Epidermal melanocyte (primary cell): ENCODE data around the gene IFRD1.

Source experiments
- DNase-seq: peaks from one replicate; pipeline ENCODE4 v3.0.0; 2011; ENCODE audit warnings: low spot score; ENCODE audit not compliant: insufficient read length

Gene IFRD1

DNA sequence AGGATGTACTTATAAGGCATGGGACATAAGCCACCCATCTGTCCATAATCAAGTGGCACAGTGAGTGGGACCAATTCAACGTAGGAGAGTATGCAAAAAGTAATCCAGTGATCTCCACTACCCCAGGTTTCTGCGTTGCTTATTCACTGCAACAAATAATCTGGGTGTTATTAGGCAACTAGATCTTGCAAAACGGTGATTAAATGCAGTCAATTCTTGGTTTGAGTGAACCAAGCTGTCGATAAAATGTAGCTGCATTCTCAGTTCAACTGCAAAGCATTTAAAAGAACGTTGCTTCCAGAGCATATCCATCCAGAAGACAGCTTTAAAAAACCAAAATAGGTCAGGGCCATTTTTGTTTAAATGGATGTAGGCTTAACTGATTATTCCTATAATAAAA lies 35.5 kb downstream of the IFRD1 start:
- DNase-seq = no peak

DNA sequence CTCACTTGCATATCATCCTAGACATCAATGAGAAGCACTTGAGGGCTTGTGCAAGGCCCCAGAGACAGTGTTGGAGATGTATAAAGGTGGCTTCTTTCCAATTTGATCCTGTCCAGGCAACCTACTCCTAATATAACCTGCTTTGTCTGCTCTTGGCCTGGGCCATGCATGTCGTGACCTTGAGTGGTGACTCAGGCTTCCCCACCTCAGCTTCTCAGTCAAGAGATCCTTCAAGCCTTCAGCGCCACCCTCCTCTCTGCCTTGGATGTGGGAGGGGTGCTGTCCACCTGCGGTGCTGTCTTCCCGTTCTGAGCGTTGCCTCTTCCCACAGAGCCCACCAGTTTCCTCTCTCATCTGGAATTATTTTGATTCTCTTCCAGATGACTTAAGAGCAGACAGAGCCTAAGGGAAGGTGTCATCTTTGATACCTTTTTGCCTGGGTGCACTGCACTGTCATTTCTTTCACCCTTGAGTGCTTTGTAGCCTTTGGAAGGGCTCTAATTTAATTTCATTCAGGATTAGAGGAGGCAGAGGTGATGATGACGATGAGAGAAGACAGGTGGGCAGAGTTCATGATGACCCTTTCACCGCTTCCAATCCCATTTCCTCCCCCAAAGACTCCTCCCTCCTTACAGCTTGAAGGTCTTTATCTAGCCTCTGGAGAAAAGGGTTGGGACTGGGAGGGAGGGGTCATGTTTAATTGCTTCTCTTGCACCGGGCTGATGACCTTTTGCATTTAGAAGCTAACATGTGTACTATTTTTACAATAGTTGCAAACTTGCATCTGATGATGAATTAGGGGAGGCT lies 37.4 kb downstream of the IFRD1 start:
- DNase-seq = no peak

DNA sequence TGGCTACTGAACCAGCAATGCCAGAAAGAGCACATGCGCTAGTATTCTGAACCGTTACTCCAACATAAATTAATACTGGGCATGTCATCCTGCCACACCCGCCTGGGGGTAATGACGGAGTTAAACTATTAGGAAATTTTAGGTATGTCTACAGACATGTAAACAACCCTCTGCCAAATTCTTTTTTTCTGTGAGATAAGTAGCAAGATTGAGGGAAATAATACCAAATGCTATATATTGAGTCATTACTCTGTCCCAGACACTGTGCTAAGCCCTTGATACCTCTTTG lies 37.9 kb downstream of the IFRD1 start:
- DNase-seq = no peak

DNA sequence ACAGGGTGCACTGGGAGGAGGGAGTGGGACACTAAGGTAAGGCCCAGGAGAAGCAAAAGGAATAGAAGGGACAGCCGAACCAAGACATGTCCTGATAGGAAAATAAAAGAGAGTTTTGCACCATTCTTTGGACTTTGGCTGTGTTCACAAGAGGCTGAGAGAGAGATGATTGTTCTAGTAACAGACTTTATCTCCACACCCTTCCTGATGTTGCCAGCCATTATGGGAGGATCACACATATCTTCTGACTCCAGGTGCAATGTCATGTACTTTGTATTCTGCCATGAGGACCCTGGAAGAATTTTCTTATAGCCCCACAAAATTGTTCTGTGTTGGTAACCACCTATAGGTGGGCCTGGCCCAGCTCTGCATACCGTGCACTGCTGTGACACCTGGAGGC lies 41.9 kb downstream of the IFRD1 start:
- DNase-seq = no peak

DNA sequence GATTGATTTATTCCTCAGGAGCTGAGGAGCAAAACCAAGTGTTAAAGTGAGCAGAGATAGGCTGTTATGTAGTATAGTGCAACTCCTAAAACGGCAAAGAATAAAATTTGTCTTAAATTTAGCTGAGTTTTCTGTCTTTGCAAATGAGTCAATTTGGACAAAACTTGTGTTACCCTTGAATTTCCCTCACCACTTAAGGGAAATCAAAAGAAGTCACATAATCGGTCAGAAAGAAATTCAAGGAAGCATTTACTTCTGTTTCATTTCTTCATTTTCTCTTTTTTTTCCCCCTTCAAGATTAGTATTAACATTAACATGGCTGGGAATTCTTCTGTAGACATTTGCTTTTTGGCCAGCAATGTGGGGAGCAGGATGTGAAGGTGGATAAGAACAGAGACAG lies 44.4 kb downstream of the IFRD1 start:
- no peak for DNase-seq

DNA sequence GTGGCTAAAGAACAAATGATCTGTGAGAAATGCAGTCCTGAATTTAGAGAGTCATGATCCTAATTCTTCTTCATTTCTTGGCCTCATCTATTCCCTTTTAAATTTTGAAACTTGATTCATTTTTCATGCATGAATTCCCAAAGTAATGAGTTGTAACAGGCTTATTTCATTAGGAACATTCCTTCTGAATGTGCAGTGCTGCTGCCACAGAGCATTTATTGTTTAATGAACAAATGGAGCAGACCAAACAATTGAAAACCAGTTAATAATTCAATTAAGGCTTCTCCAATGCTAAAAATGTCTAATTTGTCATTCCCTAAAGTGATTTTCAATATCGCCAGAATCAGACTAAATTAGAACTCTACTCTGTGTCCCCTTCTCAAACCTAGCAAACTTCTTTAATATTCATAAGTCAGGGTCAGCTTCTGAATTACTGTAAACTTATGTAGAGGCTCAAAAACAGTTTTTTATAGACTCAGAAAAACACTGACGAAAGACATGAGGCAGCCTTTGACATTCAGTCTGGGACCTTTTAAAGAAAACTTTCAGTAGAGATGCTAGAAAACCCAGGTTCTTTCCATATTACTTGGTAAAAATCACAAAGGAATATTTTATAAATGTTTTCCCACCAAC lies 45.0 kb downstream of the IFRD1 start:
- DNase-seq = no peak

DNA sequence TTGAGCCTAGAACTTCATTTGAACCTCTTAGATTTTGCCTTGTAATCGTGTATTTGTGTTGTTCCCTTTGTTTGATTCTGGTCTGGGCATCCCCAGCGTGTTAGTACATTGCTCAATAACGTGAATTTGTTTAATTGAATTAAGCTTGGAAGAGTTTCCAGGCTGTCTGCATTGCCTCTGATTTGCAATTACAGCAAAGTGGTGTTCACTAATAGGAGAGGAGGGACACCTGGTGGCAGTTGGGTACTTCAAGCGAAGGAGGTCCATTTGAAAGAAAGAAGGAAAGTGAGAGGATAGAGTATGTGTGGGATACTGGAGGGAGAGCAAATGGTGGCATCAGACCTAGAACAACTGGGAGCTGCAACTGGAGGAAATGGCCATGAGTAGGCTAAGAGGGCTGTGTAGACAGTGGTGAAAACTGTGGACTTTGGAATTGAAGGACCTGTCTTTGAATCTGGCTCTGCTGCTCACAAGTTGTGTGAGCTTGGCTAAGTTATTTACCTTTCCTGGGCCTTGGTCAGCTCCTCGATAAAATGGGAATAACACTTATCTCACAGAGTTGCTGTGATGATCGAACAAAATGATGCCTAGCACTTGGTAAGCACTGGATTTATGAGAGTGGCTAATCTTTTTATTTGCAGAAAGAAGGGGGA lies 45.7 kb downstream of the IFRD1 start:
- no peak for DNase-seq

DNA sequence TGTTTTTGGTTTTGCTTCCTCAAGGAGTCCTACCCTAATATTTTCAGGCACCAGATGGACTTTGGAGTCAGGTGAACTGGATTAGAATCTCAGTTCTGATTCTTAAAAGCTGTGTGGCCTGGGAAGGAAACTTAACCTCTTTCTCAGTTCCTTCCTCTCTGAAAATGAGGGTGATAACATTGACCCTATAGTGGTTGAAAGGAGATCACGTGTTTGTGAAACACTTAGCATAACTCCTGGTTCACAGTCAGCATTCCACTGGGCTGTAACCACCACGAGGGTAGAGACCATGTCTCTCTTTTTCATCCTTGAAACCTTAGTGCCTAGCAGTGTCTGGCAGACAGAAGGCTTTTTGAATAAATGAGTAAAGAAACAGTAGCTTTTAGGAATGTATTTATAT lies 47.2 kb downstream of the IFRD1 start:
- no peak for DNase-seq

DNA sequence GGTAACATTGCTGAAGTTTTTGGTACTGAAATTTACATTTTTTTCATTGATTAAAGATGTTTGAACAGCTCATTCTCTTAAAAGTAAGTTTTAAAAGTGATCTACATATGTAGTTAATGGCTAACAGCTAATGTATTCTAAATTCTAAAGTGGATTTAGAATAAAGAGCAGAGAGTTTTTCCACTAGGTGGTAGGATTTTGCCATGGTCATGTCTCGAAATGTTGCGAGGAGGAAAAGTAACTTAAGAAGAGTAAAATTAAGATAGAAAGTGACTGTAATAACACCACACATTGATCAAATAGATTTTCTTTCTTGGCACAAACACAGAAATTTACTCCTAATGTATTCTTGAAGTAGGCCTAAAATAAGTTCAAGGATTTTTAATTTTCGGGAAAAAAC lies 50.4 kb downstream of the IFRD1 start:
- no peak for DNase-seq

DNA sequence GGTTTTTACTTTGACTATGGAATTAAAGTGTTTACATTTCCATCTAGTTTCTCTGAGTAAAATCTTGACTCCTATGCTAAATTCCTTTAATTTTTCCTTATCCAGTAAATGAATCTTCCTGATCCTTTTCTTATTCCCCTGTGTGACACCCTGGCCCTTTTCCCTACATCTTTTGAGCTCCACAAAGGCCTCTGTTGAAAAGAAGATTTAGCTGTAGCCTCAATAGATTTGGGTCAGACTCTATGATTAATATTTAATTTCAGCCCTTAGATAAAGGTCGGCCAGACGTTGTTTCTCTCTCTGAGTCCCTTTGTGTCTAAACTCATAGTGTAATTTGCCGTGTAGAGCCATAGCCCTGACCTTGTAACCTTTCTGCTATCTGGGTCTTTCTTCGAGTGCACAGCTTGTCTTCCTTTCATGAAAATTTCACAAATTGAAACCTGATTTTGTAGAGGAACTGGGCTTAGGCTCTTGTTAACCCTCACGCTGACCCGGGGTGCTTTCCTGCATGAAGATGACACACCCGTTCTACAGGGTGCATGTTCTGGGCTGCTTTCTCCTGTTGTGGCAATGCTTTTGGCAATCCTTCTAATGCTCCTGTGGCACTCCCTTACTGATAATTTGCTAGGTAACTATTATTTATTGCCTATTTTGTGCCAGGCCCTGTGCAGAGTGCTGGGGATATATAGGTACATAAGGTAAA lies 51.7 kb downstream of the IFRD1 start:
- DNase-seq = no peak

DNA sequence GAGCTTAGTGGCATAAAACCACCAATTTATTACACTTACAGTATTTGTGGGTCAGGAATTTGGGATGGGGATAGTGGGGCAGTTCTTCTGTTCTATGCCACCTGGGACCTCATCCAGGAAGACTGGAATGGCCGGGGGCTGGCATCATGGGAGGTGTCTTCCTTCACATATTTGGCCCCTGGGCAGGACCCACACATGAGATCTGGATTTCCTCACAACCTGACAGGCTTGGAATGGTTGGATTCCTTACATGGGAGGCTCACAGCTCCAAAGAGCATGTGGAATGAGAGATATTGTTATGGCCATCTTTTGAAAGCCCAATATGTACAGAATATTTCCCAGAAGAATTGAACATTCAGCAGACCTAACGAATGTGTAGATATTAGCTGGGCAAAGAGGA lies 52.4 kb downstream of the IFRD1 start:
- no peak for DNase-seq

DNA sequence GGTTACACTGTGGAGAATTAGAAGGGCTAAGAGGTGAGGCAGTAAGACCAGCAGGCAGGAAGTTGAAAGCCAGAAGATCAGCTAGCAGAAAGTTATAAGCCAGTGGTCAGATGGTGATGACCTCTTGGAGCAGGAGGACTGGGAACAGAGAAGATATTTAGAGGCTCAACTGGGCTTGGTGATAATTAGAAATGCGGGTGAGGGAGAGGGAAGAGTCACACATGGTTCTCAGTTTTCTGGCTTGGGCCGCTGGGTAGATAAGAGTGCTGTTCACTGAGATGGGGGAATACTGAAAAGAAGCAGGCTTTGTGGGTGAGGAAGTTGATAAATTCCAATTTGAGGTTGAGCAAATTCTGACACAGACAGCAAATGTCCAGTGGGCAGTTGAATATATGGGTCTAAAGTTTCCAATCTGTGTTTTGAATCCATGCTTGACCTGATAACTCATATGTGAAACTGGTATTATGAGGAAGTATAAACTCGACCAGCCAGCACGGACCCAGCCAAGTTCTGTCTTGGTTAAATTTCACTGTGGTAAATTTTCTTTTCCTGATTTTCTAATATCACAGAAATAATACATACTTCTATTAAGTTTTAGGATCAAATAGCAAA lies 53.2 kb downstream of the IFRD1 start:
- DNase-seq = no peak

DNA sequence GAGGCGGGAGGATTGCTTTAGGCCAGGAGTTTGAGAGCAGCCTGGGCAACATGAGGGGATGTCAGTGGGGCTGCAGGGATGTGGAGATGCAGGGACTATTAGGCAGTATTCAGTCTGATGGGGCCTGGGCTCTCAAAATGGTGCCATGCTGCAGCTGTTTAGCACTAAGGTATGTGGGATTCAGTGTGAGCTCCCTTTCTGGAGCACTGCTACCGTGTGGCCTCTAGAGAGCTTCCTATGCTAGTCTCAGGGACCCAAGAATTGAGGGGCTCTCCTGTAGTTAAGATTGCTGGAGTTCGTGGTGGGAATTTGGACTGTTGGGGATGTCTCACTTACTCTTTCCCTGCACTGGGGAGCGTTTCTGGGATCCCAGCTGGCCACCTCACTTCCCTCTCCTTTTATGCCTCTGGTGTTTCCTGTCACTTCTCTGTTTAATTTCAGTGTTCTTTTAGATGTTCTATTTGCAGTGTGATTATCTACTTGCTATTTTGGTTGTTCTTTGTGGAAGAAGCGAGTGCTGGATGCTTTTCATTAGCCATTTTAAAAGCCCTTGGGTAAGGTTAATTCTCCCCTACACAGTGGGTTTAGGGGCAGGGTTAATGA lies 53.9 kb downstream of the IFRD1 start:
- DNase-seq = no peak

DNA sequence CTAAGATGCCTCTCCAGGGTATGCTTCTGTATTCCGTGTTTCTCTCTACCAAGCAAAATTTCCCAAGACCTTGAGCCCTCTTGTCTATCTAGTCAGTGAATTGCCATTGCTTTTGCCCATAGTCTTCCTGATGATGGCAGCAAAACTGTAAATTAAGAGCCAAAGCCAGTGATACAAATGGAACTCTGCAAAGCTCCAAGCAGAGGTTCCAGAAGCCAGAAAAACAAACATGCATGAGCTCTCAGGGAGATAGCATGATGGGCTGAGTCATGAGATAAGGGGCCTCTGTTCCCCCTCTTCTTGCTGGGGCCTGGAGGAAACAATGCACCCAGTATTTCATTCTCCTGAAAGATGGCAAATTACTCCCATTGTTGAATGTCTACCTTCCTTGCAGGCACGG lies 55.2 kb downstream of the IFRD1 start:
- DNase-seq = no peak

DNA sequence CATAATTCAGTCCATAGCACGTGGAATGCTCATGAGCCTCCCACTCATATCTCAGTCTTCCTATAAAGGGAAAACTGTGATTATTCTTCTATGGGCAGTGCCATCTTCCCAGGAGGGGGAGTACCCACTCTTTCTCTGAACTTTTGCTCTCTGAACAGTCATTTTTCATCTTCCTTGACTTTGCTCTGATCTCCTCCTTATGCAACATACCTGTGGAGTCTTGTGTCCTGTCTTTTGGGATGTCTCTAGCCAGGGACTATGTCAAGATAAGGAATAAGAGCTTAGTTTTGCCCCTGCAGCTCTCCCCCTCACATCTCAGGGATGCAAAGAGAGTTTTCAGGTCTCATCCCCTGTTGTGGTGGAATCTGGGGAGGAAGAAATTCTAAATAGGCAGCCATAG lies 58.1 kb downstream of the IFRD1 start:
- DNase-seq = no peak

DNA sequence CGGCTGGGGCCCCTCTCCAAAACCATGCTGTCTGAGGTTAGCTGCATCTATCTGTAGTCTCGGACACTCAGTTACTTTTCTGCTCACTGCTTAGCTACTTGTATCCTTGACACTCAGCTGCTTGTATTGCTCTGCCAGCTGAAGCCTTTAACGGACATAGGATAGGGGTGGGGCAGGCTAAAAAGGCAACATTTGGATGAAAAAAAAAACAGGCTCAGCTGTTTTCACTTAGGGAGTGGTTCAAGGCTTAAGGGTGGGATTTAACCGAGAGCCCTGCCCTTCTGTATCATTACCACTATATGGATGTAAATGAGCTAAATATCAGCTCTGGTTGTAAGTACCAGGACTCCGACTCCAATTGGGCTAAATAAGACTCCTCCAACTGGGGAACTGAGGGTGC lies 59.1 kb downstream of the IFRD1 start:
- DNase-seq = no peak

DNA sequence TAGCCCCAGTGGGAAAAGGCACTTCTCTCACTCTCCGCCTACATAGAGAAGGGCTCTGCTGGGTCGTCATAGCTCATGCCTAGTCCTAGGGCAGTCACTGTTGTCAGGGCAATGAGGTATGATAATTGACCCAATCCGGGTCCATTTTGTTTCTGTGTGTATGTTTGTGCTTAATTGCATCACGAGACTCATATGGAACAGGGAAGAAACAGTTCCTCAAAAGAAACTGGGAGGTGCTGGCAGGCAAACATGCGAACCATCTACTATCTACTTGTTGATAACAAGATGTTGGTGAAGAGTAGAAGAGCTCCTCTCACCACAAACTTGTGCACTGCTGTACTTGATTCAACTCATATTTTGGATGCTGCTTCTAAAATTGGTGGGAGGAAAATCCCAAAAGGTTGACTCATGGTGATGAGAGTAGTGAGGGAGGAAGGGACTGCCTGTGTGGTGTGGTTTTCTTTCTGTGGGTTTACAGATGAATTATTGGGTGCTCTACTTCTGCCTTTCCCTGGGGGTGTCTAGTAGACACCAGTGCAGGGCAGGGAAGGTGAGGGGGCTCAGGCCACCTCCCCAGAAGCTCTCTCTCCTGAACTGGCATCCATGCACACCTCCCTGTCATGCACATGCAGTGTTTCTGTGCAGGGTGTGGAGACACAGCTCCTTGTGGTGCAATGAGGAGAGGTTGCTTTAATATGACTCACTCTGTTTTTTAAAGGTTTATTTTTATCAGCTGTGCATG lies 59.9 kb downstream of the IFRD1 start:
- DNase-seq = no peak

DNA sequence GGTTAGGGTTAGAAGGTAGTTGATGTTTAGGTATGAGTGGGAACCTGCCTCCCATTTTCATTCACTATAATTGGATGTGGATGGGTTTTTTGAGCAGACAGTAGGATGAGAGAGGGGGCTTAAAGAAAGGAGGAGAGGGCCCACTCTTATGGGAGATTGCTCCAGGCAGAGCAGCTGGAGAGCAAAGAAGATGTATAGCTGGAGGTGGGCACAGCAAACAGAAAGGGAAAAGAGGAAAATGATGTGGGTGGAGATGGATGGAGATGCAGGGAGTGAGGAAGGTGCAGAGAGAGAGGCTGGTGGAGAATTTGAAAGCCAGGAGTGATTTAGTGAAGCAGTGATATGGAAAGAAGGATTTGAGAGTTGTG lies 60.5 kb downstream of the IFRD1 start:
- DNase-seq = no peak

DNA sequence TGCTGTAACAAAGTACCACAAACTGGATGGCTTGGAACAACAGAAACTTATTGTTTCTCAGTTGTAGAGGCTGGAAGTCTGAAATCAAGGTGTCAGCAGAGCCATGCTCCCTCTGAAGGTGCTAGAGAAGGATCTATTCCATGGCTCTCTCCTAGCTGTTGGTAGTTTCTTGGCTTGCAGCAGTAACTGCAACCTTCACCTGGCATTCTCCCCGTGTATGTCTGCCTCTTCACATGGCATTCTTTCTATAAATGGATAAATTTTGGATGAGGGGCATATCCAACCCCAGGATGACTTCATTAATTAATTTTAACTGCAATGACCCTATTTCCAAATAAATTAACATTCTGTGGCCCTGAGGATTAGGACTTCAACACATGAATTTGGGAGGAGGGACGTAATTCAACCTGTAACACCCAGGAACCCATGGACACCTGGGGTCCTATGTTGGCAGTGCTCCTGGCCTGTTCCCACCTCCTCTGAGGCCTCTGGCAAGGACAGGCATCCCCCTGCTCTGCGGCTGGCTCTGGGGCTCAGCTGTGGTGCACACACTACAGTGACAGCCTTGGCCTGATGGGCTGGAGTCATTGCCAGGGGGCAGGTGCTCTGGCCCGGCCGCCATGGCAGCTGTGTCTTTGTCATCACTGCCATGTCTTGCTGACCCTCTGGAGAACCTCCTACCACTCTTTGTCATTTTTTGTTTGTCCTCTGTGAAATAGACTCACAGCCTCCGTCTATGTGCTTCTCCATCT lies 61.4 kb downstream of the IFRD1 start:
- no peak for DNase-seq
